HepG2 (cell line): Measurements from ENCODE around the gene KIF17. TPM values are rescaled to one million over a fixed set of nuclear protein-coding genes. Genes with fewer than 3 reads are reported as not detected.

Experiments used
- ADNP ChIP-seq: sonication (generic); formaldehyde crosslinking; IDR thresholded peaks from 2 replicates; pipeline ENCODE4 v1.4.0; 2020; ENCODE audit warnings: missing genetic modification reagents
- ARNT2 ChIP-seq: sonication (generic); formaldehyde crosslinking; IDR thresholded peaks from 2 replicates; pipeline ENCODE4 v1.8.0; 2022; ENCODE audit warnings: mild to moderate bottlenecking, low read depth, missing genetic modification reagents, moderate library complexity
- BHLHE40 ChIP-seq: IDR thresholded peaks from 2 replicates; pipeline ENCODE4 v1.6.1; 2011; ENCODE audit warnings: low read length, improper control_type of control experiment
- DBP ChIP-seq: sonication (generic); formaldehyde crosslinking; IDR thresholded peaks from 2 replicates; pipeline ENCODE4 v1.4.0; 2020; ENCODE audit warnings: missing genetic modification reagents; ENCODE audit errors: not compliant biosample characterization
- DPF2 ChIP-seq: sonication (generic); formaldehyde crosslinking; IDR thresholded peaks from 2 replicates; pipeline ENCODE4 v1.4.0; 2020; ENCODE audit warnings: mild to moderate bottlenecking, low read depth, missing genetic modification reagents, borderline replicate concordance
- ETS1 ChIP-seq: sonication (generic); formaldehyde crosslinking; IDR thresholded peaks from 2 replicates; pipeline ENCODE4 v1.4.0; 2020; ENCODE audit warnings: missing genetic modification reagents
- FOXM1 ChIP-seq: sonication (generic); formaldehyde crosslinking; IDR thresholded peaks from 2 replicates; pipeline ENCODE4 v1.5.0; 2020; ENCODE audit warnings: missing genetic modification reagents
- GABPB1 ChIP-seq: IDR thresholded peaks from 2 replicates; pipeline ENCODE4 v1.6.1; 2016; ENCODE audit warnings: mild to moderate bottlenecking, missing genetic modification reagents, moderate library complexity, missing compliant biosample characterization
- HMGA1 ChIP-seq: sonication (generic); formaldehyde crosslinking; conservative IDR thresholded peaks from 2 replicates; pipeline ENCODE4 v1.4.0; 2020; ENCODE audit warnings: missing genetic modification reagents
- KLF15 ChIP-seq: sonication (generic); formaldehyde crosslinking; IDR thresholded peaks from 2 replicates; pipeline ENCODE4 v1.8.1; 2023; ENCODE audit warnings: borderline replicate concordance, mild to moderate bottlenecking, inconsistent platforms, missing genetic modification reagents, mixed read lengths
- MEF2D ChIP-seq: sonication (generic); formaldehyde crosslinking; IDR thresholded peaks from 2 replicates; pipeline ENCODE4 v1.5.1; 2020; ENCODE audit warnings: mild to moderate bottlenecking, missing genetic modification reagents
- MLXIP ChIP-seq: sonication (generic); formaldehyde crosslinking; IDR thresholded peaks from 2 replicates; pipeline ENCODE4 v1.9.0; 2021; ENCODE audit warnings: missing genetic modification reagents, borderline replicate concordance
- MTF2 ChIP-seq: sonication (generic); formaldehyde crosslinking; IDR thresholded peaks from 2 replicates; pipeline ENCODE4 v1.5.0; 2020; ENCODE audit warnings: missing genetic modification reagents, borderline replicate concordance
- PAF1 ChIP-seq: IDR thresholded peaks from 2 replicates; pipeline ENCODE4 v1.6.1; 2016; ENCODE audit warnings: missing genetic modification reagents, missing compliant biosample characterization
- PTBP1 ChIP-seq: fragments of 200-400 bp; formaldehyde crosslinking; IDR thresholded peaks from 2 replicates; pipeline ENCODE4 v1.6.1; 2018; ENCODE audit warnings: low read length, low read depth; ENCODE audit not compliant: poor library complexity, severe bottlenecking
- RARA ChIP-seq: IDR thresholded peaks from 2 replicates; pipeline ENCODE4 v1.6.1; 2016; ENCODE audit warnings: missing genetic modification reagents, missing compliant biosample characterization
- RELA ChIP-seq: sonication (generic); formaldehyde crosslinking; IDR thresholded peaks from 2 replicates; pipeline ENCODE4 v1.4.0; 2020; ENCODE audit warnings: missing genetic modification reagents
- TGIF2 ChIP-seq: IDR thresholded peaks from 2 replicates; pipeline ENCODE4 v1.6.1; 2016; ENCODE audit warnings: control low read depth, missing compliant biosample characterization
- ZNF12 ChIP-seq: sonication (generic); formaldehyde crosslinking; IDR thresholded peaks from 2 replicates; pipeline ENCODE4 v1.5.0; 2020; ENCODE audit warnings: missing genetic modification reagents
- ZNF3 ChIP-seq: IDR thresholded peaks from 2 replicates; pipeline ENCODE4 v1.7.0; 2017; ENCODE audit warnings: inconsistent platforms
- ZNF326 ChIP-seq: sonication (generic); formaldehyde crosslinking; IDR thresholded peaks from 2 replicates; pipeline ENCODE4 v1.4.0; 2020; ENCODE audit warnings: missing genetic modification reagents, borderline replicate concordance
- ZNF414 ChIP-seq: sonication (generic); formaldehyde crosslinking; IDR thresholded peaks from 2 replicates; pipeline ENCODE4 v1.5.0; 2020; ENCODE audit warnings: missing genetic modification reagents
- ZNF503 ChIP-seq: sonication (generic); formaldehyde crosslinking; IDR thresholded peaks from 2 replicates; pipeline ENCODE4 v1.4.0; 2020; ENCODE audit warnings: missing genetic modification reagents
- polyA plus RNA-seq, 8 experiments: library from polyadenylated mRNA; depleted of rRNA in 3 of 8; stranded (reverse) in 7 of 8; unstranded in 1 of 8; fragments of >200 nt; fragmentation: Illumina TruSeq in 4 of 8; extraction: Trizol in 4 of 8; gene quantifications; 2 replicates each; pipeline versions ENCODE4 v1.2.1 to v1.2.3, GENCODE V29; 2011 to 2016; ENCODE audit warnings: low read depth in 4 of 8, missing spikeins in 1 of 8, mixed read lengths in 1 of 8; ENCODE audit not compliant: insufficient read depth in 1 of 8
- total RNA-seq, 5 experiments: library from RNA; depleted of rRNA; stranded (reverse); fragments of >200 nt; fragmentation: Illumina TruSeq; extraction: Trizol; gene quantifications; 2 replicates each; pipeline ENCODE4 v1.2.3, GENCODE V29; 2016; ENCODE audit warnings: low read depth in 1 of 5

KIF17 gene
- total and polyA plus RNA-seq, 2 of the 13 experiments (the other 11 are each of a cell fraction or from before 2014, with no cell fraction given): 0.24 to 0.44 TPM

- TF ChIP-seq ETS1 (CRISPR knock-in tag) (no peak), ADNP (CRISPR knock-in tag) (no peak), KLF15 (CRISPR knock-in tag) (0 out of 2 replicates have a peak, but pooled peaks have one; percentile 50), ARNT2 (CRISPR knock-in tag) (peak; percentile 45; the same call in 1 of the 2 replicates), DBP (CRISPR knock-in tag) (no peak), ZNF12 (CRISPR knock-in tag) (peak; percentile 27; the same call in 1 of the 2 replicates), MTF2 (CRISPR knock-in tag) (no peak), ZNF326 (CRISPR knock-in tag) (no peak), PAF1 (no peak), HMGA1 (CRISPR knock-in tag) (no peak), ZNF503 (CRISPR knock-in tag) (no peak), ZNF3 (CRISPR knock-in tag) (no peak; the same call in 1 of the 2 replicates), BHLHE40 (peak; percentile 93), RELA (no peak), MEF2D (CRISPR knock-in tag) (peak; percentile 56; the same call in 1 of the 2 replicates), RARA (CRISPR knock-in tag) (peak; percentile 9; the same call in 1 of the 2 replicates), GABPB1 (CRISPR knock-in tag) (peak; percentile 46), ZNF414 (CRISPR knock-in tag) (no peak), FOXM1 (no peak), DPF2 (peak; percentile 53; the same call in 1 of the 2 replicates), PTBP1 (no peak), TGIF2 (CRISPR knock-in tag) (peak; percentile 91), MLXIP (CRISPR knock-in tag) (peak; percentile 42; the same call in 1 of the 2 replicates)
Measured at GRCh38 chr1:20732588-20733359, 15.0 kb upstream of the KIF17 start, which contains the start of gene SH2D5 (continued).
